Measurements from ENCODE around the gene SFT2D3. TPM values are rescaled to one million over a fixed set of nuclear protein-coding genes. Genes with fewer than 3 reads are reported as not detected.
A peak's percentile ranks its signal among the peaks of the same experiment; 100 is the strongest.

The SFT2D3 gene
- total RNA-seq, 1 donor from 2014 or later, result 5.9 TPM

DNA sequence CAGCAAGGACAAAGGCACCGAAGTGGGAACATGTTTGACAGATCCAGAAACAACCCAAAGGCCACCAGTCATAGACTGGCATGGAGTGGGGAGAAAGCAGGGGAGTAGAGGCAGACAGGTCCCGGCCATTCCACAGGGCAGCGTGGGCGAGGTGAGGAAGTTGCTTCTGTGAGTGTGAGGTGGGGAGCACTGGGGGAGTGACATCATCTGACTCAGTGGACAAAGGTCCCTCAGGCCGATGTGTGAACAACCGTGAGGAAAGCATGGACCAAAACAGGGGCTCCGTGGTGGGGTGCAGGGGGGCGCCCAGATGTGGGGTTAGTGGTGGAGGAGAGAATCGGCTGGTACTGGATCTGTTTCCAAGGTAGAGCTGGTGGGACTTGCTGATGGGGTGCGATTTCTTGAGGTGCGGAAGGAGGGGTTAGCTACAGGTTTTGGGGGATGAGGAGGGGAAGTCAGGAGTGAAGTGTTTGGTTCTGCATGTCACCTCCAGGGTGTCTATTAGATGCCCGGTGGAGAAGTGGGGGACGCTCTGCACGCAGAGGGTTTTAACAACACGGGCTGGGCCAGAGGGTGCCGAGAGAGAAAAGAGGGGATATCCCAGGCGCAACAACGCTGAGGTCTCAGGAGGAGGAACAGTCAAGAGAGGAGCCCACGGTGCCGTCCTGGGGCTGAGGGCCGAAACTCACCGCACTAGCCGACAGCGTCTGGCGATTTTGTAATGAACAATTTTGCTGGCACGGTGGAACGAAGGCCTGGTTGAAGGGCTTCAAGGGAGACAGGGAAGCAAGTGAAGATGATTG lies 2.5 kb upstream of the SFT2D3 start:
- Mint-ChIP-seq H3K9me3 (no peaks in the 10 kb centered on the region), H3K4me3 (ENCODE audit: low read depth) (no peak overlapping the region), H3K36me3 (ENCODE audit: low read depth) (peaks cover 16% of the 10 kb centered on the region), H3K27me3 (ENCODE audit: low read depth) (no peaks in the 10 kb centered on the region), H3K27ac (no peak overlapping the region), H3K4me1 (ENCODE audit: low read depth) (peaks cover 16% of the 10 kb centered on the region)
- DNase-seq (ENCODE audit: low spot score), result no peak
- intact Hi-C loops (cut with micrococcal nuclease), result no loop called here

DNA sequence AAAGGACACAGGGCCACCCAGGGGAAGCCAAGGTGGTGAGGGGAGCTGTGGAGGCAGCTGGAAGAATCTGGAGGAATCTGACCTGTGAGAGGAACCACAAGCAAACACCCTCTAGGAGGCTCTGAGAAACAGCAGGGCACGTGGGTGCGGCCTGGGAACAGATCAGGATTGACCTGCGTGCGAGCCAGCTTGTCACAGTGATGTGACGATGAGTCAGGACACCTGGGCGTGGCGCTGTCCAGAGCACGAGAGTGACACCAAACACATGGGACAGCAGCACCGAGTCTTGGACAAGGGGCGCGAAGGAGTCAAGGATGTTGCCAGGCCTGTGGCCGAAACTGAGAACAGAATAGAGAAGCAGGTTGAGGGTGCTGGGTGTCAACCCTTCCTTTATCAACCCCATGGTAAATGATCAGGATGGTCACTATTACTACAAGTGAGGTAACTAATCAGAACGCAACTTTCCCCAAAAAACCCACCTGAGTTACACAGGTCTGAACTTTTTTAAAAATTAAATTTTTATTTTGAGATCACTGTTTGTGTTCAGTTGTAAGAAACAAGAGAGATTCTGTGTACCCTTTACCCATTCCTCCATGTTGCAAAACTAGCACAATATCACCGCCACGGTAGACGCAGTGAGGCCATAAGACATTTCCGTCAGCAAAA lies 637 bp upstream of the SFT2D3 start:
- no peak for DNase-seq (ENCODE audit: low spot score)
- Mint-ChIP-seq H3K4me3 (ENCODE audit: low read depth) (peak overlapping the region; percentile 88), H3K9me3 (no peaks in the 10 kb centered on the region), H3K27ac (peak overlapping the region; percentile 95), H3K27me3 (ENCODE audit: low read depth) (no peaks in the 10 kb centered on the region), H3K4me1 (ENCODE audit: low read depth) (peaks cover 29% of the 10 kb centered on the region), H3K36me3 (ENCODE audit: low read depth) (peaks cover 32% of the 10 kb centered on the region)
- intact Hi-C loops (cut with micrococcal nuclease), result loop anchor here (1.0 to 10.0 kb wide), 5 partner anchors 42 to 394 kb away; partner anchors contain the start of genes IWS1, UGGT1 and WDR33

DNA sequence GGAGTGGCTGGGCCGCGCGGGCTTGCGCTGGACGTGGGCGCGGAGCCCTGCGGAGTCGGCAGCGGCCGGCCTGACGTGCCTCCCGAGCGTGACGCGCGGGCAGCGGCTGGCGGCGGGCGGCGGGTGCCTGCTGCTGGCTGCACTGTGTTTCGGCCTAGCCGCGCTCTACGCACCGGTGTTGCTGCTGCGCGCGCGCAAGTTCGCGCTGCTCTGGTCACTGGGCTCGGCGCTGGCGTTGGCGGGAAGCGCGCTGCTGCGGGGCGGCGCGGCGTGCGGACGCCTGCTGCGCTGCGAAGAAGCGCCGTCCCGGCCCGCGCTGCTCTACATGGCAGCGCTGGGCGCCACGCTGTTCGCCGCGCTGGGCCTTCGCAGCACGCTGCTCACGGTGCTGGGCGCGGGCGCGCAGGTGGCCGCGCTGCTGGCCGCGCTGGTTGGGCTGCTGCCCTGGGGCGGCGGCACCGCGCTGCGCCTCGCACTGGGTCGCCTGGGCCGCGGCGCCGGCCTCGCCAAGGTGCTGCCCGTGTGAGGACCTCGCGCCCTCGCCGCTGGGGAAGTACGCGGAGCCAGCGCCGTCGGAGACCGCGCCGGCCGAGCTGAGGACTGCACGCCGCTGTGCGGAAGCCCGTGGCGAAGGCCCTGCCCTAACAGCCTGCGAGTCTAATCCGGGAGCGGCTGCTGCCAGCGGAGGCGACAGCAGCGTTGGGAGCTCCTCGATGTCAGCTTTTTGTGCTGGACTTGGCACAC lies 526 bp downstream of the SFT2D3 start:
- Mint-ChIP-seq H3K9me3 (no peaks in the 10 kb centered on the region), H3K27me3 (ENCODE audit: low read depth) (no peaks in the 10 kb centered on the region), H3K27ac (peak overlapping the region; percentile 78), H3K36me3 (ENCODE audit: low read depth) (peaks cover 41% of the 10 kb centered on the region), H3K4me3 (ENCODE audit: low read depth) (peak overlapping the region; percentile 89), H3K4me1 (ENCODE audit: low read depth) (peaks cover 31% of the 10 kb centered on the region)
- peak; percentile 81 for DNase-seq (ENCODE audit: low spot score)
- intact Hi-C loops (cut with micrococcal nuclease), result loop anchor here (1.0 to 10.0 kb wide), 7 partner anchors 40 to 393 kb away; partner anchors contain the start of genes IWS1, POLR2D, SAP130 and UGGT1

DNA sequence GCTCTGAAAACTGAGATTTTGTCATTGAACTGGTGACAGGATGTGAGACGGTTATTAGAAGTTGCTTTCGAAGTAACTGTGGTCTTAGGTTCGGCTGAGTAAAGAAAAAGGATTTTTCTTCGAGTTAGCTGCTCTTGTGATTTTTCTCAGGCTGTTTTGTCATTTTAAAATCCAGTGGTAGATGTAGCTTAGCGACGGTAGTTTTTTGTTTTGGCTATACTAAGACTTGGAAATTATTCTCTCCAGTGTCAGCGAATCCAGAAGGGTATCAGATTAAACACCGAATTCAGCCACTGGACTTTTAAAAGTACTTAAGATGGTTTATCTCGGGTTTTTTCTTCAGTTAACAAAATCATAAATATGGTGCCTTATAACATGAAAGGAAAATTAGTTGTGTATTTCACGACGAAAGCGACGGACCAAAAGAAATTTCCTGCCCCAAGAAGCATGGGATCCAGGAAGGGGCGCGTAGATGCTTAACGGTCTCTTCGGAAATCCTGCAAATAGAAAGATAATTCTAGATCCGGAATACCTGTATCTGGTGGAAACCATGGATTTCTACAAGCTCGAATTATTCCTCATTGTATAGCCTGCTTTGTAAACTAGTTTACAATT lies 1.2 kb downstream of the SFT2D3 start:
- intact Hi-C loops (cut with micrococcal nuclease), result loop anchor here (1.0 to 10.0 kb wide), 6 partner anchors 40 to 392 kb away; partner anchors contain the start of genes IWS1, POLR2D, SAP130 and UGGT1
- H3K4me1 Mint-ChIP-seq (ENCODE audit: low read depth), result peaks cover 31% of the 10 kb centered on the region
- H3K27ac Mint-ChIP-seq, result peak overlapping the region; percentile 78

DNA sequence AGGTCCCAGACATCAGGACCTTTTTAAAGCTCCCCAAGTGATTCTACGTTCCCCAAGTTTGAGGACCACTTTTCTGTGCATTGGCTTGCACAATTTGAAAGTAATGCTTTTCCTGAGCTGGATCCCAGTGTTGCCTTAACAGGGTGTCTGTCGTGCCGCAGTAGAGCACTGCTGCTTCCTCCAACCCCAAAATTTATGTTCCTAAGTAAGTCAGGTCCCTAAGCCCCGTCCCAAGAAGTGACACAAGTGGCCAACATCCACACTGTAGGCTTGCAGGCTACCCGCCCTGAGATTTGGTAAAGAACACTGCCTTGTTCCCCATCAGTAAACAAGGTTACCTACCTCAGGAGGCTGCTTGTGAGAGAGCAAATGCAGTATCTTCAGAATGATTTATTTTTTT lies 2.0 kb downstream of the SFT2D3 start:
- peaks cover 31% of the 10 kb centered on the region for H3K4me1 Mint-ChIP-seq (ENCODE audit: low read depth)
- no peak for DNase-seq (ENCODE audit: low spot score)
- no peak overlapping the region for H3K27ac Mint-ChIP-seq
- H3K9me3 Mint-ChIP-seq, result no peaks in the 10 kb centered on the region
- peak overlapping the region; percentile 39 for H3K4me3 Mint-ChIP-seq (ENCODE audit: low read depth)
- intact Hi-C loops (cut with micrococcal nuclease), result loop anchor here (5.0 to 10.0 kb wide), 4 partner anchors 39 to 392 kb away; partner anchors contain the start of genes IWS1 and UGGT1
- no peaks in the 10 kb centered on the region for H3K27me3 Mint-ChIP-seq (ENCODE audit: low read depth)
- peaks cover 52% of the 10 kb centered on the region for H3K36me3 Mint-ChIP-seq (ENCODE audit: low read depth)

More for the DNA sequence above, 1.2 kb downstream of the SFT2D3 start:
- H3K9me3 Mint-ChIP-seq, result no peaks in the 10 kb centered on the region
- H3K4me3 Mint-ChIP-seq (ENCODE audit: low read depth), result peak overlapping the region; percentile 89
- peaks cover 44% of the 10 kb centered on the region for H3K36me3 Mint-ChIP-seq (ENCODE audit: low read depth)
- no peaks in the 10 kb centered on the region for H3K27me3 Mint-ChIP-seq (ENCODE audit: low read depth)
- DNase-seq (ENCODE audit: low spot score), result no peak

DNA sequence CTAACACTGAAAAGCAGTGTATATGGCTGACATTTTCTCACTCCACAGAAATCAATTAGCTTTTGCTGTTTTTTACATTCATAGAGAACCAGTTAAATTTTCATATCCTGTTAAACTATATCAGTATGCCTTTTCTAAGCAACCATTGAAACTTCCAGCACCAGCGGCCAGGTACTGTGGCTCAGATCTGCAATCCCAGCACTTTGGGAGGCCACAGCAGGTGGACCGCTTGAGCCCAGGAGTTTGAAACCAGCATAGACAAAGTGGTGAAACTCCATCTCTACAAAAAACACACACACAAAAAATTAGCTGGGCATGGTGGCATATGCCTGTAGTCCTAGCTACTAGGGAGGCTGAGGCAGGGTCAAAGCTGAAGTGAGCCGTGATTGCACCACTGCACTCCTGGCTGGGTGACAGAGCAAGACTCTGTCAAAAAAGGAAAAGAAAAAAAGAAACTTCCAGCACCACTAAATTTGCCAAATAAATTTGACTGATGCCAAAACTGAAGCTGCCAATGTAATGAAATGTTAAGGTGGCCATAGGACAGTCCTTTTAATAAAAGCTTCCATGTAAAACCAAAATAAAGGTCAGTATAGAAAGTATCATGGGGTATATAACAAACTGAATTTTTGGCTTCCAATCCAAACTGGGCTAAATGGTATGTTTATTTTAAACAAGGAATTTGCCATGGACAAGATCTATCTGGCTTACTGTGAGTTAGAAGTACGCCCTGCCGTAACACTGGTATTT lies 3.5 kb downstream of the SFT2D3 start:
- Mint-ChIP-seq H3K27me3 (ENCODE audit: low read depth) (no peaks in the 10 kb centered on the region), H3K4me1 (ENCODE audit: low read depth) (peaks cover 31% of the 10 kb centered on the region), H3K36me3 (ENCODE audit: low read depth) (peaks cover 66% of the 10 kb centered on the region), H3K4me3 (ENCODE audit: low read depth) (no peak overlapping the region), H3K9me3 (no peaks in the 10 kb centered on the region), H3K27ac (no peak overlapping the region)
- no peak for DNase-seq (ENCODE audit: low spot score)
- intact Hi-C loops (cut with micrococcal nuclease), result loop anchor here (5.0 to 10.0 kb wide), 4 partner anchors 37 to 390 kb away; partner anchors contain the start of genes IWS1 and UGGT1

DNA sequence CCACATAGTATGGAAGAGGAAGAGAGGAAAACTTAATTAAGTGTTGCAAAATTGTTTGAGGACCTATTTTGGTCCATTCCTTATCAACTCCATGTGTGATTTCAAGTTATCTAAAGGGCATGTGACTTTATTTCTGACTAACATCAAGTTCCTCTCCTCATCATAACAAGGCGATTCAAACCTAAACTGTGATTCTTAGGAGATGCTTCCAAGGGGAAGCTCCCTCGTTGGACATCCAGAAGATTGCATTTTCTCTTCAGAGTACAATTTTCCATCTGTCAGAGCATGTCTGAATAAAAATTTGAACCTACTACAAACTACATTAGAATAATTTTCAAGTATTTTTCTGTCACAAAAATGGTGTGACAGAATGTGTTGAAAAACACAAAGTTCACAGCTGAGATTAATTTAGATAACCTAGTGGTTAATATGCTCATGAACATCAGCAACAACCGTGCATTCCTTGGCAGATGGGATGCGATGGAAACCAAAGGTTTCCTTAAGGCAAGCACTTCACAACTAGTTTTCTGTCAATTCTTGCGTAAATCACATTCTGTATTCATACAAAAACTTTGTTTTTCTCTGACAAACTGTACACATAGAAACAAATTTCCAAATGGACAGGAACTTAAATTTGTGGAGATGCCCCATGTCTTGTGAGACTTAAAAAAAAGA lies 4.2 kb downstream of the SFT2D3 start:
- no peaks in the 10 kb centered on the region for H3K9me3 Mint-ChIP-seq
- H3K27ac Mint-ChIP-seq, result no peak overlapping the region
- peaks cover 64% of the 10 kb centered on the region for H3K36me3 Mint-ChIP-seq (ENCODE audit: low read depth)
- H3K4me3 Mint-ChIP-seq (ENCODE audit: low read depth), result no peak overlapping the region
- intact Hi-C loops (cut with micrococcal nuclease), result loop anchor here (10.0 kb wide), 1 partner anchor 389 kb away; the partner anchor contains the start of gene UGGT1
- H3K27me3 Mint-ChIP-seq (ENCODE audit: low read depth), result no peaks in the 10 kb centered on the region
- H3K4me1 Mint-ChIP-seq (ENCODE audit: low read depth), result peaks cover 26% of the 10 kb centered on the region
- DNase-seq (ENCODE audit: low spot score), result no peak

DNA sequence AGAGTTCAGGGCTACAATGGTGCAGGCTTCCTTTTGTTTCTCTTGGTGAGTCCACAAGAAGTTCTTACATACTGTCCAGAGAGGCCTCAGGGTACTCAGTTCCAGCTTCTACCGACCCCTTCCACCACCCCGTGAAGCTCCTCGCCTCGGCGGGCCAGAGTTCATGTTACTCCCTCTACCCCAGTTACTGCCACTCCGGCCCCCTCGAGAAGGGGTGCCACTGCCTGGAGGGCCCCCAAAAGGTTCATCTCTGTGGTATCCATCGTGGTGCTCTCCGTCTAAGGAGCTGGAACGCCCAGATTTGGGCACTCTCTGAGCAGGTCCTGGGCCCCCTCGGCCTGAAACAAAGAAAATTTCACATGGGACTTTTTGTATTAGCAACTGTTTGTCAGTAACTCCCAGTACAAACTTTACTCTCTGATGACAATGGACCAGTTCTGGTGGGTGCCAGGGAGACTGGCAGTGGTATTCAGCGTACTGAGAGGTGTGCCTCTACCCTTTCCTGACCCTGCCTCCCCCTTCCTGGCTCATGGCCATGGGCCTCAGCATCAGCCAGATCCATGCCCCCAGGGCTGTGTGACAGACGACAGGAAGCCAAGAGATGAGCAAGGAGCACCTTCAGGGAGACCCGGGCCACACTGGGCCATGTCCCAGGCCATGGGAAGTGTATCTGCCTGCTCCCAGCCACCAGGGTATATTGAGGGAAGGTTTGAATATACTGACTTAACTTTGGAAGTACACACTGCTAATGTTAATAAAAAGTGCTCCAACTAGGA lies 5.1 kb downstream of the SFT2D3 start:
- H3K27ac Mint-ChIP-seq, result no peak overlapping the region
- intact Hi-C loops (cut with micrococcal nuclease), result loop anchor here (10.0 kb wide), 1 partner anchor 388 kb away; the partner anchor contains the start of gene UGGT1
- H3K9me3 Mint-ChIP-seq, result no peaks in the 10 kb centered on the region

DNA sequence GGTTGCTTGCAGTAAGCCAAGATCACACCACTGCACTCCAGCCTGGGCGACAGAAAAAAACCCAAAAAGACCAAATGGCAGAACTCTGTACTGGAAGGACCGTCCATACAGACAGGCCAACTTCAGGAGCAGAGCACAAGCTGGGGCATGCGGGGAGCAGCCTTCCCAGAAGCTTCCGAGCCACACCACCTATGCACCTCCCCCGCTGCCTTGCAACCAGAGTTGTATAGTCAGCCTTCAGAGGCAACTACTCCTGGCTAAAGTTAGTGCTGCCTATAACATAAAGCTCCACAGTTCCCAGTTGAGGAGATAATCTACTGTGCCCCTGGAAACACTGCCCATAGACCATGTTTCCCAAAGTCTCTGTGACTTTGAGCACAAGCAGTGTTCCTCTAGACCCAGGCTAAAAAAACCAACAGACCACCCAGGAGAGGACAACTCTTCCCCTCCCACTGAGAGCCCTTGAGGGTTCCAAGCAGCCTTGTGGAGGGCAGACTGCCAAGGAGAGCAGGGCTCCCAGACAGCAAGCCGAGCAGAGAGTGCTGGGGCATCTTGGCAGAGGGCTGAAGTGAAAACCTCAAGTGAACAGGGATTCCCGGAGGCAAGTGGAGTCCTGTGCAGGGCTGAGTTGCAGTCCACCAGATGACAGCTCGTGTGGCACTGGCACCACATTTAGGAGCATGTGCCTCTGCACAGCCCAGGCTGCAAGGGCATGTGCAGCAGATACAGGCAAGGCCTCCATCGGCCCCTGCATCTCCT lies 6.8 kb downstream of the SFT2D3 start:
- DNase-seq (ENCODE audit: low spot score), result no peak
- intact Hi-C loops (cut with micrococcal nuclease), result loop anchor here (10.0 kb wide), 1 partner anchor 387 kb away; the partner anchor contains the start of gene UGGT1
- H3K27ac Mint-ChIP-seq, result no peak overlapping the region
- H3K4me1 Mint-ChIP-seq (ENCODE audit: low read depth), result peaks cover 18% of the 10 kb centered on the region
- no peaks in the 10 kb centered on the region for H3K27me3 Mint-ChIP-seq (ENCODE audit: low read depth)
- no peaks in the 10 kb centered on the region for H3K9me3 Mint-ChIP-seq
- peaks cover 62% of the 10 kb centered on the region for H3K36me3 Mint-ChIP-seq (ENCODE audit: low read depth)
- no peak overlapping the region for H3K4me3 Mint-ChIP-seq (ENCODE audit: low read depth)

More for the DNA sequence above, 5.1 kb downstream of the SFT2D3 start:
- Mint-ChIP-seq H3K27me3 (ENCODE audit: low read depth) (no peaks in the 10 kb centered on the region), H3K4me1 (ENCODE audit: low read depth) (peaks cover 24% of the 10 kb centered on the region), H3K36me3 (ENCODE audit: low read depth) (peaks cover 68% of the 10 kb centered on the region), H3K4me3 (ENCODE audit: low read depth) (no peak overlapping the region)
- DNase-seq (ENCODE audit: low spot score), result no peak

DNA sequence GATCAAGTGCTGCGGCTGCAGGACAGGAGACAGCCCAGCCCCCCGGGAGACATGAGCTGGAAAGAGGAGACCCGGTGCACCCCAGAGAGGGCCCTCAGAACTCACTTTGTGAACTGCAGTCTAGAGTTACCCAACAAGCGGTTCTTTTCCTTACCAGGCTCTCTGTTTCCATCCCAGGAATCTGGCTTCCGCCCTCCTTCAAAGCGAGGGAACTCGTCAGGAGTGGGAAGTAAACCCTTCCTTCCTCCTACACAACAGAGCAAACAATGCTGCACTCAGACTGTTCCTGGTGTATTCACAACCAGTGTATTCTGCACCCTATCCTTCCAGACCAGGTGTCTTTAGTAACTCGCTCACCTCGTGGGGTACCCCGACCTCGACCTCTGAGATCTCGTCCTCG lies 8.0 kb downstream of the SFT2D3 start:
- Mint-ChIP-seq H3K36me3 (ENCODE audit: low read depth) (peaks cover 58% of the 10 kb centered on the region), H3K4me1 (ENCODE audit: low read depth) (peaks cover 13% of the 10 kb centered on the region), H3K27ac (no peak overlapping the region), H3K27me3 (ENCODE audit: low read depth) (no peaks in the 10 kb centered on the region), H3K4me3 (ENCODE audit: low read depth) (no peak overlapping the region), H3K9me3 (no peaks in the 10 kb centered on the region)
- DNase-seq (ENCODE audit: low spot score), result no peak
- intact Hi-C loops (cut with micrococcal nuclease), result loop anchor here (10.0 kb wide), 1 partner anchor 385 kb away; the partner anchor contains the start of gene UGGT1
